Left cardiac atrium (tissue), 4 donors: ENCODE data around the gene PLOD1. TPM values are rescaled to one million over a fixed set of nuclear protein-coding genes. Genes with fewer than 3 reads are reported as not detected.

Source experiments
- ATAC-seq, 2 donors: fragments of 200-7000 bp; cut with Tn5 transposase; one replicate each; pipeline ENCODE4 v1.9.1; 2020; ENCODE audit warnings: mild to moderate bottlenecking in 2 of 2, moderate library complexity in 2 of 2
- DNase-seq: peaks from one replicate; pipeline ENCODE4 v3.0.0-alpha.2; 2020
- intact Hi-C, 2 donors: fragments of 100-400 bp; cut with DNase I; formaldehyde crosslinking; loops; one replicate each; pipeline versions ENCODE4 v1.14.1 to v1.15.1; 2022 to 2023
- total RNA-seq, 2 donors: library from RNA; stranded (reverse); fragmentation: NEBNext Ultra II Directional; extraction: Animal tissue kit (Norgen Biotek cat#: 25700); gene quantifications; one replicate each; pipeline ENCODE4 v1.2.1, GENCODE V29; 2021
- donor health status: DM: no; HTN: yes; CAD: no.
- donor health status: DM: no; HTN: yes; CAD: no; lungs with severe emphysema.
- donor health status: DM: yes; HTN: yes; CAD: no.
- donor health status: Dilated cardiomyopathy.

Gene PLOD1
- total RNA-seq, 2 donors from 2014 or later, result 70.3 to 83.7 TPM

GRCh38 chr1:11960715-11961114 is 26.2 kb downstream of the PLOD1 start:
- ATAC-seq, result peak; percentile 8 to 56

GRCh38 chr1:11961230-11961629 is 26.7 kb downstream of the PLOD1 start:
- DNase-seq (no peak), ATAC-seq (peak in 1 of 2 donors; percentile 31)
- intact Hi-C loops, result no loop called here

More at GRCh38 chr1:11960715-11961114, 26.2 kb downstream of the PLOD1 start:
- no peak for DNase-seq
- intact Hi-C loops, result no loop called here

GRCh38 chr1:11963622-11964021 is 29.1 kb downstream of the PLOD1 start:
- no peak for ATAC-seq
- intact Hi-C loops, result no loop called here

GRCh38 chr1:11964656-11965055 is 30.1 kb downstream of the PLOD1 start:
- no peak for DNase-seq
- intact Hi-C loops, result loop anchor here in 1 of 2 donors (5.0 kb wide), 2 partner anchors 42 to 127 kb away; no protein-coding TSS in a partner anchor
- ATAC-seq, result no peak

More at GRCh38 chr1:11963622-11964021, 29.1 kb downstream of the PLOD1 start:
- DNase-seq, result no peak

- DNase-seq (no peak), ATAC-seq (peak; percentile 18 to 72)
- intact Hi-C loops, result loop anchor here in 1 of 2 donors (5.0 kb wide), 2 partner anchors 45 to 130 kb away; no protein-coding TSS in a partner anchor
These were observed 32.6 kb downstream of the PLOD1 start for GRCh38 chr1:11967028-11967547.

GRCh38 chr1:11970441-11971185 is 36.1 kb downstream of the PLOD1 start:
- intact Hi-C loops, result no loop called here
- no peak for ATAC-seq
- no peak for DNase-seq

GRCh38 chr1:11977625-11978024 is 43.1 kb downstream of the PLOD1 start:
- no peak for ATAC-seq
- intact Hi-C loops, result no loop called here
- no peak for DNase-seq

GRCh38 chr1:11978301-11978700 is 43.8 kb downstream of the PLOD1 start:
- no peak for DNase-seq
- intact Hi-C loops, result no loop called here
- ATAC-seq, result no peak

- ATAC-seq (peak; percentile 26 to 32), DNase-seq (no peak)
- intact Hi-C loops, result no loop called here
These were observed 44.7 kb downstream of the PLOD1 start for GRCh38 chr1:11979028-11979850.

- DNase-seq, result peak; percentile 98
- peak; percentile 93 to 94 for ATAC-seq
- intact Hi-C loops, result loop anchor here in 1 of 2 donors (1.0 kb wide), 1 partner anchor 72 kb away; no protein-coding TSS in a partner anchor
These were observed 45.5 kb downstream of the PLOD1 start, which contains the start of gene MFN2 for GRCh38 chr1:11979851-11980675. TSS of gene MFN2 (plus strand) at chr1:11980444. CDS start at chr1:11989169, 8,725 bp downstream.

GRCh38 chr1:11980676-11980972 is 46.1 kb downstream of the PLOD1 start:
- no peak for ATAC-seq
- intact Hi-C loops, result loop anchor here in 1 of 2 donors (1.0 kb wide), 1 partner anchor 72 kb away; no protein-coding TSS in a partner anchor
- DNase-seq, result no peak

GRCh38 chr1:11981378-11982009 is 47.0 kb downstream of the PLOD1 start:
- intact Hi-C loops, result no loop called here
- ATAC-seq, result no peak
- no peak for DNase-seq

GRCh38 chr1:11982010-11982392 is 47.5 kb downstream of the PLOD1 start:
- ATAC-seq (no peak), DNase-seq (no peak)
- intact Hi-C loops, result no loop called here

- no peak for ATAC-seq
- intact Hi-C loops, result no loop called here
- DNase-seq, result no peak
These were observed 49.6 kb downstream of the PLOD1 start for GRCh38 chr1:11984121-11984520.

- DNase-seq, result no peak
- ATAC-seq, result no peak
- intact Hi-C loops, result no loop called here
These were observed 50.1 kb downstream of the PLOD1 start for GRCh38 chr1:11984576-11984975.

- DNase-seq, result no peak
- no peak for ATAC-seq
- intact Hi-C loops, result no loop called here
These were observed 50.7 kb downstream of the PLOD1 start for GRCh38 chr1:11985171-11985570.

- ATAC-seq (no peak), DNase-seq (no peak)
- intact Hi-C loops, result no loop called here
These were observed 51.3 kb downstream of the PLOD1 start for GRCh38 chr1:11985851-11986250.

- no peak for DNase-seq
- ATAC-seq, result peak in 1 of 2 donors; percentile 23
- intact Hi-C loops, result no loop called here
These were observed 55.2 kb downstream of the PLOD1 start for GRCh38 chr1:11989669-11990068.
